WTC11 (cell line): Measurements from ENCODE around the gene VAV2. TPM values are rescaled to one million over a fixed set of nuclear protein-coding genes. Genes with fewer than 3 reads are reported as not detected.

Experiments
- ATAC-seq: fragments of 200-7000 bp; cut with Tn5 transposase; 2 replicates; pipeline ENCODE4 v1.10.0; 2021; ENCODE audit warnings: mild to moderate bottlenecking, moderate library complexity
- CTCF ChIA-PET: fragments of 300-600 bp; sonication (Branson Sonifier 250); formaldehyde crosslinking; loops from one replicate; lab custom pipeline; 2021; ENCODE audit warnings: antibody characterized with exemption; lab: Charles Lee
- POLR2A ChIA-PET: fragments of 350-600 bp; sonication (Branson Sonifier 250); formaldehyde crosslinking; loops from one replicate; lab custom pipeline; 2021; ENCODE audit warnings: antibody characterized with exemption; lab: Charles Lee
- DNase-seq: peaks from one replicate; pipeline ENCODE4 v3.0.0; 2021; ENCODE audit warnings: low spot score
- H3K27ac Mint-ChIP-seq: 2 replicates; pipeline ENCODE4 v1.8.0; 2021; ENCODE audit warnings: mixed read lengths
- H3K27me3 Mint-ChIP-seq: 2 replicates; pipeline ENCODE4 v1.8.0; 2021; ENCODE audit warnings: low read depth, mild to moderate bottlenecking, moderate library complexity, mixed read lengths
- H3K36me3 Mint-ChIP-seq: 2 replicates; pipeline ENCODE4 v1.8.0; 2021; ENCODE audit warnings: mixed read lengths
- H3K4me1 Mint-ChIP-seq: 2 replicates; pipeline ENCODE4 v1.8.0; 2022; ENCODE audit warnings: mixed read lengths
- H3K4me3 Mint-ChIP-seq: 2 replicates; pipeline ENCODE4 v1.8.0; 2021; ENCODE audit warnings: mild to moderate bottlenecking, moderate library complexity, mixed read lengths
- H3K9me3 Mint-ChIP-seq: 2 replicates; pipeline ENCODE4 v1.8.0; 2021; ENCODE audit warnings: mixed read lengths
- ATF1 ChIP-seq: sonication (generic); formaldehyde crosslinking; IDR thresholded peaks from 2 replicates; pipeline ENCODE4 v1.8.1; 2023; ENCODE audit warnings: mild to moderate bottlenecking, moderate library complexity, missing genetic modification reagents
- ATF3 ChIP-seq: sonication (generic); formaldehyde crosslinking; conservative IDR thresholded peaks from 2 replicates; pipeline ENCODE4 v1.8.1; 2022; ENCODE audit warnings: mild to moderate bottlenecking, missing genetic modification reagents
- CBFB ChIP-seq: sonication (generic); formaldehyde crosslinking; IDR thresholded peaks from 2 replicates; pipeline ENCODE4 v1.8.1; 2022; ENCODE audit warnings: mild to moderate bottlenecking, low read depth, missing genetic modification reagents
- CREM ChIP-seq: sonication (generic); formaldehyde crosslinking; IDR thresholded peaks from 2 replicates; pipeline ENCODE4 v1.8.1; 2022; ENCODE audit warnings: mild to moderate bottlenecking, missing genetic modification reagents, moderate library complexity
- CTCF ChIP-seq: fragments of 200-600 bp; IDR thresholded peaks from 2 replicates; pipeline ENCODE4 v1.8.0; 2022; ENCODE audit warnings: antibody characterized with exemption
- GABPB1 ChIP-seq: sonication (generic); formaldehyde crosslinking; IDR thresholded peaks from 2 replicates; pipeline ENCODE4 v1.8.1; 2023; ENCODE audit warnings: mild to moderate bottlenecking, missing genetic modification reagents
- HMGA2 ChIP-seq: fragments of 250-450 bp; sonication (Bioruptor Pico); IDR thresholded peaks from 2 replicates; pipeline ENCODE4 v1.4.0; 2021; ENCODE audit warnings: mild to moderate bottlenecking, moderate library complexity
- NR2C2 ChIP-seq: sonication (generic); formaldehyde crosslinking; IDR thresholded peaks from 2 replicates; pipeline ENCODE4 v1.8.0; 2022; ENCODE audit warnings: mild to moderate bottlenecking, missing genetic modification reagents
- SMAD4 ChIP-seq: sonication (generic); formaldehyde crosslinking; IDR thresholded peaks from 2 replicates; pipeline ENCODE4 v1.8.0; 2022; ENCODE audit warnings: mild to moderate bottlenecking, missing genetic modification reagents
- TP53 ChIP-seq: sonication (generic); formaldehyde crosslinking; IDR thresholded peaks from 2 replicates; pipeline ENCODE4 v1.8.1; 2023; ENCODE audit warnings: mild to moderate bottlenecking, missing genetic modification reagents
- ZNF121 ChIP-seq: sonication (generic); formaldehyde crosslinking; IDR thresholded peaks from 2 replicates; pipeline ENCODE4 v1.8.0; 2023; ENCODE audit warnings: missing genetic modification reagents
- ZNF263 ChIP-seq: sonication (generic); formaldehyde crosslinking; IDR thresholded peaks from 2 replicates; pipeline ENCODE4 v1.8.1; 2022; ENCODE audit warnings: low read depth, mild to moderate bottlenecking, moderate library complexity, missing genetic modification reagents
- ZNF532 ChIP-seq: fragments of 250-450 bp; sonication (Bioruptor Pico); IDR thresholded peaks from 2 replicates; pipeline ENCODE4 v1.9.0; 2021; ENCODE audit warnings: mild to moderate bottlenecking, borderline replicate concordance
- total RNA-seq: library from RNA; stranded (reverse); gene quantifications from 3 replicates; pipeline ENCODE4 v1.2.3, GENCODE V29; 2021
- TF ChIP-seq, protein P1 (sequence below): sonication (generic); formaldehyde crosslinking; IDR thresholded peaks from 2 replicates; pipeline ENCODE4 v1.8.0; 2022; ENCODE audit warnings: missing genetic modification reagents
- TF ChIP-seq, protein P2 (sequence below): sonication (generic); formaldehyde crosslinking; IDR thresholded peaks from 2 replicates; pipeline ENCODE4 v1.8.1; 2022; ENCODE audit warnings: missing genetic modification reagents, borderline replicate concordance
- TF ChIP-seq, protein P3 (sequence below): fragments of 250-450 bp; sonication (Bioruptor Pico); IDR thresholded peaks from 2 replicates; pipeline ENCODE4 v2.1.2; 2022; ENCODE audit warnings: mild to moderate bottlenecking, moderate library complexity

VAV2 gene
- total RNA-seq, 1 experiment from 2014 or later = 39.7 TPM

- TF ChIP-seq ZNF532 (CRISPR knock-in tag) = no peak
- TF ChIP-seq CREM (CRISPR knock-in tag) = no peak
- no peak for TF ChIP-seq SMAD4 (CRISPR knock-in tag)
- TF ChIP-seq, protein P1, sequence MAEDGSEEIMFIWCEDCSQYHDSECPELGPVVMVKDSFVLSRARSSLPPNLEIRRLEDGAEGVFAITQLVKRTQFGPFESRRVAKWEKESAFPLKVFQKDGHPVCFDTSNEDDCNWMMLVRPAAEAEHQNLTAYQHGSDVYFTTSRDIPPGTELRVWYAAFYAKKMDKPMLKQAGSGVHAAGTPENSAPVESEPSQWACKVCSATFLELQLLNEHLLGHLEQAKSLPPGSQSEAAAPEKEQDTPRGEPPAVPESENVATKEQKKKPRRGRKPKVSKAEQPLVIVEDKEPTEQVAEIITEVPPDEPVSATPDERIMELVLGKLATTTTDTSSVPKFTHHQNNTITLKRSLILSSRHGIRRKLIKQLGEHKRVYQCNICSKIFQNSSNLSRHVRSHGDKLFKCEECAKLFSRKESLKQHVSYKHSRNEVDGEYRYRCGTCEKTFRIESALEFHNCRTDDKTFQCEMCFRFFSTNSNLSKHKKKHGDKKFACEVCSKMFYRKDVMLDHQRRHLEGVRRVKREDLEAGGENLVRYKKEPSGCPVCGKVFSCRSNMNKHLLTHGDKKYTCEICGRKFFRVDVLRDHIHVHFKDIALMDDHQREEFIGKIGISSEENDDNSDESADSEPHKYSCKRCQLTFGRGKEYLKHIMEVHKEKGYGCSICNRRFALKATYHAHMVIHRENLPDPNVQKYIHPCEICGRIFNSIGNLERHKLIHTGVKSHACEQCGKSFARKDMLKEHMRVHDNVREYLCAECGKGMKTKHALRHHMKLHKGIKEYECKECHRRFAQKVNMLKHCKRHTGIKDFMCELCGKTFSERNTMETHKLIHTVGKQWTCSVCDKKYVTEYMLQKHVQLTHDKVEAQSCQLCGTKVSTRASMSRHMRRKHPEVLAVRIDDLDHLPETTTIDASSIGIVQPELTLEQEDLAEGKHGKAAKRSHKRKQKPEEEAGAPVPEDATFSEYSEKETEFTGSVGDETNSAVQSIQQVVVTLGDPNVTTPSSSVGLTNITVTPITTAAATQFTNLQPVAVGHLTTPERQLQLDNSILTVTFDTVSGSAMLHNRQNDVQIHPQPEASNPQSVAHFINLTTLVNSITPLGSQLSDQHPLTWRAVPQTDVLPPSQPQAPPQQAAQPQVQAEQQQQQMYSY (CRISPR knock-in tag) = no peak
These were observed 258.7 kb downstream of the VAV2 start (continued) for GRCh38 chr9:133733421-133733795.

DNA sequence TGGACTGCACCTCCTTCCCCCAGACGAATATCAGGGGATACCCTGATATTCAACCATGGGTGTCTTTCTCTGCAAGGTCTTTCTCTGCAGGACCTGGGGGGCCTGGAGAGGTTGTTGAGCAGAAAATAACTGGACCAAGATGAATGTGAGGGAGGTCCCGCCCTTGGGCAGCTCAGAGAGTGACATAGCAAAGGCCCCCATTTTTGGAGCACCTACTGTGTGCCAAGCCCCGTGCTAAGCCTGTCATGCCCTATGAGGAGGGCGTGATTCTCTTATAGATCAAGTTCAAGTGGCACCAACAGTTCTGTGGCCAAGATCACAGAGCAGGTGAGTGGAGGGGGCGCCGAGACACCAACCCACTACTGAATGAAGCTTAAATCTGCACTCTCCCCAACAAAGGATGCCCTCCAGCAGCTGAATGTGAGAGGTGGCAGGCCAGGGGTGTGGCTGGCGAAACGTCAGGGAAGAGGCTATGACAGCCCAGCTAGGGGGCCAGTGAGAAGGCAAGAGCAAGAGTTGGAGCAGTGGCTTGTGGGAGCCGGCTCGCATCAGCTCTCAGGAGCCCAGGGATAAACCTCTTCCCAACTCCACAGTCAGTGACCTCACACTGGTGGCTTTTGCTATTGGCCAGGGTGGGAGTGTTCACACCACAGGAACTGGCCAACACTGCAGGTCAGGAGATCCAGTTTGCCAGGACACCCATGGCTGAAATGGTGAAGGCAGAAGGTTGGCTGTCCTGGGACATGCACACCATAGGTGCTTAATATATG, 259.3 kb downstream of the VAV2 start:
- POLR2A ChIA-PET = no interaction called here
- Mint-ChIP-seq H3K36me3 (no peaks in the 10 kb centered on the region), H3K27me3 (no peaks in the 10 kb centered on the region), H3K9me3 (peaks cover 3% of the 10 kb centered on the region; the same call in 1 of the 2 replicates), H3K27ac (no peak overlapping the region), H3K4me1 (peaks cover 29% of the 10 kb centered on the region), H3K4me3 (no peak overlapping the region)
- CTCF ChIA-PET = interaction anchor here (0.9 to 5.9 kb wide), 5 partner anchors 10 to 494 kb away, joined by 3 to 39 read pairs (median 3); no protein-coding TSS in a partner anchor
- DNase-seq = no peak
- ATAC-seq = no peak
- TF ChIP-seq, protein P2, sequence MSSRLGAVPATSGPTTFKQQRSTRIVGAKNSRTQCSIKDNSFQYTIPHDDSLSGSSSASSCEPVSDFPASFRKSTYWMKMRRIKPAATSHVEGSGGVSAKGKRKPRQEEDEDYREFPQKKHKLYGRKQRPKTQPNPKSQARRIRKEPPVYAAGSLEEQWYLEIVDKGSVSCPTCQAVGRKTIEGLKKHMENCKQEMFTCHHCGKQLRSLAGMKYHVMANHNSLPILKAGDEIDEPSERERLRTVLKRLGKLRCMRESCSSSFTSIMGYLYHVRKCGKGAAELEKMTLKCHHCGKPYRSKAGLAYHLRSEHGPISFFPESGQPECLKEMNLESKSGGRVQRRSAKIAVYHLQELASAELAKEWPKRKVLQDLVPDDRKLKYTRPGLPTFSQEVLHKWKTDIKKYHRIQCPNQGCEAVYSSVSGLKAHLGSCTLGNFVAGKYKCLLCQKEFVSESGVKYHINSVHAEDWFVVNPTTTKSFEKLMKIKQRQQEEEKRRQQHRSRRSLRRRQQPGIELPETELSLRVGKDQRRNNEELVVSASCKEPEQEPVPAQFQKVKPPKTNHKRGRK (CRISPR knock-in tag) = no peak
- TF ChIP-seq NR2C2 (CRISPR knock-in tag) (no peak), ATF1 (CRISPR knock-in tag) (no peak), ATF3 (CRISPR knock-in tag) (no peak), CTCF (no peak), CBFB (CRISPR knock-in tag) (no peak), TP53 (CRISPR knock-in tag) (no peak), ZNF121 (CRISPR knock-in tag) (no peak), ZNF263 (CRISPR knock-in tag) (no peak), HMGA2 (CRISPR knock-in tag) (no peak), GABPB1 (CRISPR knock-in tag) (no peak)
- TF ChIP-seq, protein P3, sequence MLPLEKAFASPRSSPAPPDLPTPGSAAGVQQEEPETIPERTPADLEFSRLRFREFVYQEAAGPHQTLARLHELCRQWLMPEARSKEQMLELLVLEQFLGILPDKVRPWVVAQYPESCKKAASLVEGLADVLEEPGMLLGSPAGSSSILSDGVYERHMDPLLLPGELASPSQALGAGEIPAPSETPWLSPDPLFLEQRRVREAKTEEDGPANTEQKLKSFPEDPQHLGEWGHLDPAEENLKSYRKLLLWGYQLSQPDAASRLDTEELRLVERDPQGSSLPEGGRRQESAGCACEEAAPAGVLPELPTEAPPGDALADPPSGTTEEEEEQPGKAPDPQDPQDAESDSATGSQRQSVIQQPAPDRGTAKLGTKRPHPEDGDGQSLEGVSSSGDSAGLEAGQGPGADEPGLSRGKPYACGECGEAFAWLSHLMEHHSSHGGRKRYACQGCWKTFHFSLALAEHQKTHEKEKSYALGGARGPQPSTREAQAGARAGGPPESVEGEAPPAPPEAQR (CRISPR knock-in tag) = no peak
- TF ChIP-seq, protein P1 (CRISPR knock-in tag) = no peak
